RWPE2 (cell line): ENCODE measurements around the gene LIMS2.

ENCODE experiments used
- ATAC-seq: fragments of 200-7000 bp; cut with Tn5 transposase; 3 replicates; pipeline ENCODE4 v1.9.1; 2021; ENCODE audit warnings: low read depth
- DNase-seq: peaks from one replicate; pipeline ENCODE4 v3.0.0-alpha.2; 2020; ENCODE audit warnings: low spot score
- H3K27ac ChIP-seq: fragments of 450-650 bp; 2 replicates; pipeline ENCODE4 v1.5.1; 2017; ENCODE audit warnings: mild to moderate bottlenecking; ENCODE audit not compliant: poor library complexity, severe bottlenecking
- H3K27me3 ChIP-seq: fragments of 250-450 bp; sonication (Bioruptor Pico); 2 replicates; pipeline ENCODE4 v1.5.1; 2021; ENCODE audit warnings: mild to moderate bottlenecking, moderate library complexity; ENCODE audit not compliant: insufficient read depth, poor library complexity, severe bottlenecking
- H3K36me3 ChIP-seq: fragments of 250-450 bp; sonication (Bioruptor Pico); 2 replicates; pipeline ENCODE4 v1.5.1; 2020; ENCODE audit warnings: low read depth, mild to moderate bottlenecking, moderate library complexity
- H3K4me1 ChIP-seq: fragments of 250-450 bp; sonication (Bioruptor Pico); 2 replicates; pipeline ENCODE4 v1.5.1; 2021; ENCODE audit warnings: mild to moderate bottlenecking, moderate library complexity; ENCODE audit not compliant: insufficient read depth, poor library complexity, severe bottlenecking
- H3K4me3 ChIP-seq: fragments of 250-450 bp; sonication (Bioruptor Pico); 2 replicates; pipeline ENCODE4 v1.5.1; 2021; ENCODE audit warnings: mild to moderate bottlenecking, moderate library complexity; ENCODE audit not compliant: severe bottlenecking
- H3K9me3 ChIP-seq: fragments of 250-450 bp; sonication (Bioruptor Pico); 2 replicates; pipeline ENCODE4 v1.5.1; 2021; ENCODE audit warnings: mild to moderate bottlenecking, moderate library complexity; ENCODE audit not compliant: severe bottlenecking
- TF ChIP-seq, protein P1 (sequence below): fragments of 450-650 bp; IDR thresholded peaks from one replicate; pipeline ENCODE4 v1.5.1; 2017; ENCODE audit warnings: mild to moderate bottlenecking, moderate library complexity; ENCODE audit not compliant: poor library complexity, severe bottlenecking

Gene LIMS2

DNA sequence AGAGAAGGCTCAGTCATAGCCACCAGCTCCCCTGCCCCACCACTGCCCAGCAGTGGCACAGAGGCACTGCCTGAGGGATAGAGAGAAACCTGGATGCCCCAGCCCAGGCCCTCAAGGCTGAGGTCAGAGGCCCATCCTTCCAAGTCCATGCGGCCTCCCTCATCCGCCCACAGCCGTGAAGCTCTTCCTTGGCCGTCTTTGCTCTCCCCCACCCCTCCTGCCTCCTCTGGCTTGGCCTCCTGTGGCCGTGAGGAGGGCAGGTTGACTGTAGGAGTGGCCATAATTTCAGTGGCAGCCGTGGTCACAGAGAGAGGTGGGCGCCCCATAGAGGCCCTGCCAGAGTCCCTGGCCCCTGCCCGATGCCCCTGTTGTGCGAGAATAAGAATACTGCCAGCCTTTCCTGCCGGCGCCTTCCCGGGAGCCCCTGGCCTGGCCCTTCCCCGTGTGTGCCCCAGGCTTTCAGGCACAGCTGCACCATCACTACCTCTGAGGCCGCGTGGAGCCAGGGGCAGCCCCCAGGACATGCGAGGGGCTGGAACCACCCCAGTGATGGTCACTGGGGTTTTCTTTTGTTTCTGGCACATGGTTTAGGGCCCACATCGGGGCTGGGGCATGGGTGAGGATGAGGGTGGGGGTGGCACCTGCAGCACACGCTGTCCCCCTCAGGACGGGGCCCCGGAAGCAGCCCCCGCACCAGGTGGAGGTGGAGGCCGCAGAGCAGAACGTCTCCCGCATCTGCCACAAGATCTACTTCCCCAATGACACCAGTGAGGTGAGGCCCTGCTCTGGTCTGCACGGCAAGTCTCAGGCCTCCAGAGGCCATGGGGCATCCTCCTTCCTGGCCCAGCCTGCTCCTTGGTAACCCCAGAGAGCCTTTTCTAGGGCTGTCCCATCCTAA lies 42.5 kb downstream of the LIMS2 start:
- Histone ChIP-seq H3K4me3 (no peak overlapping the region), H3K9me3 (no peaks in the 10 kb centered on the region), H3K27ac (no peak overlapping the region), H3K27me3 (no peaks in the 10 kb centered on the region), H3K4me1 (peaks cover 8% of the 10 kb centered on the region), H3K36me3 (no peaks in the 10 kb centered on the region)
- no peak for DNase-seq
- TF ChIP-seq, protein P1, sequence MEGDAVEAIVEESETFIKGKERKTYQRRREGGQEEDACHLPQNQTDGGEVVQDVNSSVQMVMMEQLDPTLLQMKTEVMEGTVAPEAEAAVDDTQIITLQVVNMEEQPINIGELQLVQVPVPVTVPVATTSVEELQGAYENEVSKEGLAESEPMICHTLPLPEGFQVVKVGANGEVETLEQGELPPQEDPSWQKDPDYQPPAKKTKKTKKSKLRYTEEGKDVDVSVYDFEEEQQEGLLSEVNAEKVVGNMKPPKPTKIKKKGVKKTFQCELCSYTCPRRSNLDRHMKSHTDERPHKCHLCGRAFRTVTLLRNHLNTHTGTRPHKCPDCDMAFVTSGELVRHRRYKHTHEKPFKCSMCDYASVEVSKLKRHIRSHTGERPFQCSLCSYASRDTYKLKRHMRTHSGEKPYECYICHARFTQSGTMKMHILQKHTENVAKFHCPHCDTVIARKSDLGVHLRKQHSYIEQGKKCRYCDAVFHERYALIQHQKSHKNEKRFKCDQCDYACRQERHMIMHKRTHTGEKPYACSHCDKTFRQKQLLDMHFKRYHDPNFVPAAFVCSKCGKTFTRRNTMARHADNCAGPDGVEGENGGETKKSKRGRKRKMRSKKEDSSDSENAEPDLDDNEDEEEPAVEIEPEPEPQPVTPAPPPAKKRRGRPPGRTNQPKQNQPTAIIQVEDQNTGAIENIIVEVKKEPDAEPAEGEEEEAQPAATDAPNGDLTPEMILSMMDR, result no peak
- ATAC-seq, result no peak

DNA sequence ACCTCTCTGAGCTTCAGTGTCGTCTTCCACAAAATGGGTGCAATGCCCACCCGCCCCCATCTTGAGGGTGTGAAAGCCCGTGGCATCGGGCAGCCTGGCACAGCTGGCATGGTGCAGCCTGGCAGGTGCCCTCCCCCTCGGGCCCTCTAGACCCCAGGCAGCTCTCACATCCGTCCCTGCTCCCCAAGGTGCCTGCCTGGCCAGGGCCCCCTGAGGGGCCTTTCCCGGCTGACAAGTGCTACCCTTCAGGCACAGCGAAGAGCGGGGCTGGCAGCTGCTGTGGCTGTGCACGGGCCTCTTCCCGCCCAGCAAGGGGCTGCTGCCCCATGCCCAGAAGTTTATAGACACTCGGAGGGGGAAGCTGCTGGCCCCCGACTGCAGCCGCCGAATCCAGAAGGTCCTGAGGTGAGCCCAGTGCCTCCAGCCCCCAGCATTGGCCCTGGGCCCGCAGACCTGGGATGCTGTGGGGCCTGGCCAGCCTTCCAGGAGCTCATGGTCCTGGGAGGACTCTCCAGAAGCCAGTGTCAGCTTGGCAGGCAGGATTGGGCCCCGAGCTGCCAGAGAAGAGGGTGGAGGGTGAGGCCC lies 43.2 kb downstream of the LIMS2 start:
- ATAC-seq, result no peak
- Histone ChIP-seq H3K36me3 (no peaks in the 10 kb centered on the region), H3K27ac (no peak overlapping the region), H3K4me3 (no peak overlapping the region), H3K4me1 (peaks cover under 1% of the 10 kb centered on the region), H3K9me3 (no peaks in the 10 kb centered on the region), H3K27me3 (no peaks in the 10 kb centered on the region)
- TF ChIP-seq, protein P1, result no peak
- DNase-seq, result no peak

DNA sequence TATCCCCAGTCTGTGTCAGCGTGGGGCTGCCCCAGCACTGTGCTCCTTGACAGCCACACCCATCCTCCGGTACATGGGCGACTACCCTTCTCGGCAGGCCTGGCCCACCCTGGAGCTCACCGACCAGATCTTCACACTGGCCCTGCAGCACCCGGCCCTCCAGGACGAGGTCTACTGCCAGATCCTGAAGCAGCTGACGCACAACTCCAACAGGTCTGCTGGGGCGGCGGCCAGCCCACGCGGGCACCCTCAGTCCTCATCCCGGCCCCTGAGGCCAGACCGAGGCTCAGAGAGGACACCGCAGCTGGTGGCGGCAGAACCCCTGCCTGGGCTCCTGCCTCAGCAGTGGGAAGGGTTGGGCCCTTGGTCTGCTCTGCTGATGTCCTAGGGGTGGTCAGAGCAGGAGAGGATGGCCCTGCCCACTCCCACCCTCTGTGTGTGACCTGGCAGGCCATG lies 43.8 kb downstream of the LIMS2 start:
- Histone ChIP-seq H3K4me3 (no peak overlapping the region), H3K27ac (no peak overlapping the region), H3K9me3 (no peaks in the 10 kb centered on the region), H3K4me1 (no peaks in the 10 kb centered on the region), H3K27me3 (no peaks in the 10 kb centered on the region), H3K36me3 (no peaks in the 10 kb centered on the region)
- DNase-seq, result no peak
- no peak for ATAC-seq
- TF ChIP-seq, protein P1, result no peak

- DNase-seq, result no peak
- no peak overlapping the region for H3K4me3 ChIP-seq
- H3K36me3 ChIP-seq, result no peaks in the 10 kb centered on the region
- no peaks in the 10 kb centered on the region for H3K9me3 ChIP-seq
- no peaks in the 10 kb centered on the region for H3K27me3 ChIP-seq
- no peak overlapping the region for H3K27ac ChIP-seq
- ATAC-seq, result no peak
- TF ChIP-seq, protein P1, result no peak
- H3K4me1 ChIP-seq, result no peaks in the 10 kb centered on the region
Measured at GRCh38 chr2:127630864-127631540, 44.3 kb downstream of the LIMS2 start.
